ENCODE measurements around the gene FSTL4.

Gene FSTL4

DNA sequence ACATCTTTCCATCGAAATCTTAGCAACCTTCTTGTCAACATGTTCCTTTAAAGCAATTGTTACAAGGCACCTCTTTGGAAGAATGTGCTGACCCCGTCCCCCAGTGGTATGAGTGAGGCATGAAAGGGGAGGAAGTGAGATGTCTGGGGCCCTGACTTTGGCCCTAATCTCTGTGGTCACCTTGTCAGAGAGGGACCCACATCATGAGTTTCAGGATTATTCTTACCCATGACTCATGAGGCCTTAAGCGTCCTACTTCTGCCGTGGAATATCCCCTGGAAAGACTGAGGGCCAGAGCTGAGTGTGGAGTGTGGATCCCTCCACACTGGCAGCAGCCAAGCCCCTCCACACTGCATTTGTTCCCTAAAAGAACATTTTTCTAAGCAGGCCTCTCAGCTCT, 81.2 kb downstream of the FSTL4 start:
- no peak for ATAC-seq
- TF ChIP-seq, protein P1, sequence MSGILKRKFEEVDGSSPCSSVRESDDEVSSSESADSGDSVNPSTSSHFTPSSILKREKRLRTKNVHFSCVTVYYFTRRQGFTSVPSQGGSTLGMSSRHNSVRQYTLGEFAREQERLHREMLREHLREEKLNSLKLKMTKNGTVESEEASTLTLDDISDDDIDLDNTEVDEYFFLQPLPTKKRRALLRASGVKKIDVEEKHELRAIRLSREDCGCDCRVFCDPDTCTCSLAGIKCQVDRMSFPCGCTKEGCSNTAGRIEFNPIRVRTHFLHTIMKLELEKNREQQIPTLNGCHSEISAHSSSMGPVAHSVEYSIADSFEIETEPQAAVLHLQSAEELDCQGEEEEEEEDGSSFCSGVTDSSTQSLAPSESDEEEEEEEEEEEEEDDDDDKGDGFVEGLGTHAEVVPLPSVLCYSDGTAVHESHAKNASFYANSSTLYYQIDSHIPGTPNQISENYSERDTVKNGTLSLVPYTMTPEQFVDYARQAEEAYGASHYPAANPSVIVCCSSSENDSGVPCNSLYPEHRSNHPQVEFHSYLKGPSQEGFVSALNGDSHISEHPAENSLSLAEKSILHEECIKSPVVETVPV (CRISPR knock-in tag; IDR thresholded peaks at IDR 0.05) = no peak
- TF ChIP-seq, protein P2, sequence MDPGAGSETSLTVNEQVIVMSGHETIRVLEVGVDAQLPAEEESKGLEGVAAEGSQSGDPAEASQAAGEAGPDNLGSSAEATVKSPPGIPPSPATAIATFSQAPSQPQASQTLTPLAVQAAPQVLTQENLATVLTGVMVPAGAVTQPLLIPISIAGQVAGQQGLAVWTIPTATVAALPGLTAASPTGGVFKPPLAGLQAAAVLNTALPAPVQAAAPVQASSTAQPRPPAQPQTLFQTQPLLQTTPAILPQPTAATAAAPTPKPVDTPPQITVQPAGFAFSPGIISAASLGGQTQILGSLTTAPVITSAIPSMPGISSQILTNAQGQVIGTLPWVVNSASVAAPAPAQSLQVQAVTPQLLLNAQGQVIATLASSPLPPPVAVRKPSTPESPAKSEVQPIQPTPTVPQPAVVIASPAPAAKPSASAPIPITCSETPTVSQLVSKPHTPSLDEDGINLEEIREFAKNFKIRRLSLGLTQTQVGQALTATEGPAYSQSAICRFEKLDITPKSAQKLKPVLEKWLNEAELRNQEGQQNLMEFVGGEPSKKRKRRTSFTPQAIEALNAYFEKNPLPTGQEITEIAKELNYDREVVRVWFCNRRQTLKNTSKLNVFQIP (CRISPR knock-in tag; IDR thresholded peaks at IDR 0.05; ENCODE audit: borderline replicate concordance, low read depth) = no peak
- TF ChIP-seq BACH2 (CRISPR knock-in tag; IDR thresholded peaks at IDR 0.05; ENCODE audit: borderline replicate concordance) (no peak), ZNF8 (CRISPR knock-in tag; IDR thresholded peaks at IDR 0.05) (no peak), ZFP30 (CRISPR knock-in tag; IDR thresholded peaks at IDR 0.05) (no peak), OSR1 (CRISPR knock-in tag; IDR thresholded peaks at IDR 0.05) (no peak), CSDC2 (CRISPR knock-in tag; IDR thresholded peaks at IDR 0.05) (no peak), ARNTL (CRISPR knock-in tag; IDR thresholded peaks at IDR 0.05; ENCODE audit: borderline replicate concordance, low read depth) (no peak), ISL1 (CRISPR knock-in tag; IDR thresholded peaks at IDR 0.05) (no peak), ZNF565 (CRISPR knock-in tag; conservative IDR thresholded peaks at IDR 0.05; ENCODE audit: low read depth) (no peak), TCF4 (CRISPR knock-in tag; IDR thresholded peaks at IDR 0.05; ENCODE audit: borderline replicate concordance) (no peak), ZFP3 (CRISPR knock-in tag; IDR thresholded peaks at IDR 0.05) (no peak)
- TF ChIP-seq, protein P3, sequence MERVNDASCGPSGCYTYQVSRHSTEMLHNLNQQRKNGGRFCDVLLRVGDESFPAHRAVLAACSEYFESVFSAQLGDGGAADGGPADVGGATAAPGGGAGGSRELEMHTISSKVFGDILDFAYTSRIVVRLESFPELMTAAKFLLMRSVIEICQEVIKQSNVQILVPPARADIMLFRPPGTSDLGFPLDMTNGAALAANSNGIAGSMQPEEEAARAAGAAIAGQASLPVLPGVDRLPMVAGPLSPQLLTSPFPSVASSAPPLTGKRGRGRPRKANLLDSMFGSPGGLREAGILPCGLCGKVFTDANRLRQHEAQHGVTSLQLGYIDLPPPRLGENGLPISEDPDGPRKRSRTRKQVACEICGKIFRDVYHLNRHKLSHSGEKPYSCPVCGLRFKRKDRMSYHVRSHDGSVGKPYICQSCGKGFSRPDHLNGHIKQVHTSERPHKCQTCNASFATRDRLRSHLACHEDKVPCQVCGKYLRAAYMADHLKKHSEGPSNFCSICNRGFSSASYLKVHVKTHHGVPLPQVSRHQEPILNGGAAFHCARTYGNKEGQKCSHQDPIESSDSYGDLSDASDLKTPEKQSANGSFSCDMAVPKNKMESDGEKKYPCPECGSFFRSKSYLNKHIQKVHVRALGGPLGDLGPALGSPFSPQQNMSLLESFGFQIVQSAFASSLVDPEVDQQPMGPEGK (CRISPR knock-in tag; IDR thresholded peaks at IDR 0.05; ENCODE audit: borderline replicate concordance) = no peak

DNA sequence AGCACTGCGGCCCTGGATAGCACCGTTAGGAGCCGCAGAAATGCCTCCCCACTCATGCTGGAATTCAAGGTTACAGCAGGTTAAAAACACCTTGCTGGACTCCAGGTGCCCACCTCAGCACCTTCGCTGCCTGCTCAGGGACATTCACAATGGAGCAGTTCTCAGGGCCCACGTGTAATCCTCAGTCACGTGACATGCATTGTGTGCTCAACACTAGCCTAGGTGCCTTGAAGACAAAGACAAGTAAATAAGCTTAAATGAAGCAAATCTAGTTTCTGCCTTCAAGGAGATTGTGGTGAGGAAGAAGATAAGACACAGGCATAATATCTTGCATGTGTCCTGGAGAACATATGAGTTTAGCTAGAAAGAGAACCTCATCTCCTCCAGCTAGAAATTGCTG, 82.1 kb downstream of the FSTL4 start:
- no peak for ATAC-seq
- TF ChIP-seq ARNTL (CRISPR knock-in tag; IDR thresholded peaks at IDR 0.05; ENCODE audit: borderline replicate concordance, low read depth) (no peak), ZC3H10 (CRISPR knock-in tag; IDR thresholded peaks at IDR 0.05) (no peak), ZNF70 (CRISPR knock-in tag; IDR thresholded peaks at IDR 0.05) (no peak), TOX (CRISPR knock-in tag; IDR thresholded peaks at IDR 0.05; ENCODE audit: borderline replicate concordance) (no peak), ISL1 (CRISPR knock-in tag; IDR thresholded peaks at IDR 0.05) (no peak), PPARA (CRISPR knock-in tag; IDR thresholded peaks at IDR 0.05; ENCODE audit: borderline replicate concordance) (no peak), SNAI2 (CRISPR knock-in tag; IDR thresholded peaks at IDR 0.05) (no peak), ZNF8 (CRISPR knock-in tag; IDR thresholded peaks at IDR 0.05) (no peak), RARB (CRISPR knock-in tag; IDR thresholded peaks at IDR 0.05) (no peak), ZNF565 (CRISPR knock-in tag; conservative IDR thresholded peaks at IDR 0.05; ENCODE audit: low read depth) (no peak), ESRRG (CRISPR knock-in tag; IDR thresholded peaks at IDR 0.05) (no peak), BACH2 (CRISPR knock-in tag; IDR thresholded peaks at IDR 0.05; ENCODE audit: borderline replicate concordance) (no peak), OSR1 (CRISPR knock-in tag; IDR thresholded peaks at IDR 0.05) (no peak), TCF4 (CRISPR knock-in tag; IDR thresholded peaks at IDR 0.05; ENCODE audit: borderline replicate concordance) (no peak), ZFP3 (CRISPR knock-in tag; IDR thresholded peaks at IDR 0.05) (no peak), ZFP30 (CRISPR knock-in tag; IDR thresholded peaks at IDR 0.05) (no peak)
- TF ChIP-seq, protein P4, sequence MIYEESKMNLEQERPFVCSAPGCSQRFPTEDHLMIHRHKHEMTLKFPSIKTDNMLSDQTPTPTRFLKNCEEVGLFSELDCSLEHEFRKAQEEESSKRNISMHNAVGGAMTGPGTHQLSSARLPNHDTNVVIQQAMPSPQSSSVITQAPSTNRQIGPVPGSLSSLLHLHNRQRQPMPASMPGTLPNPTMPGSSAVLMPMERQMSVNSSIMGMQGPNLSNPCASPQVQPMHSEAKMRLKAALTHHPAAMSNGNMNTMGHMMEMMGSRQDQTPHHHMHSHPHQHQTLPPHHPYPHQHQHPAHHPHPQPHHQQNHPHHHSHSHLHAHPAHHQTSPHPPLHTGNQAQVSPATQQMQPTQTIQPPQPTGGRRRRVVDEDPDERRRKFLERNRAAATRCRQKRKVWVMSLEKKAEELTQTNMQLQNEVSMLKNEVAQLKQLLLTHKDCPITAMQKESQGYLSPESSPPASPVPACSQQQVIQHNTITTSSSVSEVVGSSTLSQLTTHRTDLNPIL (CRISPR knock-in tag; IDR thresholded peaks at IDR 0.05; ENCODE audit: low read depth) = no peak
- TF ChIP-seq, protein P1 (CRISPR knock-in tag; IDR thresholded peaks at IDR 0.05) = no peak
- TF ChIP-seq, protein P2 (CRISPR knock-in tag; IDR thresholded peaks at IDR 0.05; ENCODE audit: borderline replicate concordance, low read depth) = no peak
